SU-DHL-6 (cell line): ENCODE results near the gene NPTX2.

Experiments used
- EZH2phosphoT487 ChIP-seq: fragments of 200-600 bp; sonication (generic), shearing (Covaris generic); conservative IDR thresholded peaks from 2 replicates; pipeline ENCODE4 v1.6.1; 2018; ENCODE audit warnings: mild to moderate bottlenecking, antibody characterized with exemption, low read length, moderate library complexity, mixed read lengths
- TF ChIP-seq, protein P1 (sequence below): fragments of 200-600 bp; sonication (generic); IDR thresholded peaks from one replicate; pipeline ENCODE4 v1.5.1; 2017; ENCODE audit warnings: antibody characterized with exemption, mild to moderate bottlenecking, low read length, moderate library complexity; ENCODE audit not compliant: insufficient read depth, poor library complexity, severe bottlenecking

DNA sequence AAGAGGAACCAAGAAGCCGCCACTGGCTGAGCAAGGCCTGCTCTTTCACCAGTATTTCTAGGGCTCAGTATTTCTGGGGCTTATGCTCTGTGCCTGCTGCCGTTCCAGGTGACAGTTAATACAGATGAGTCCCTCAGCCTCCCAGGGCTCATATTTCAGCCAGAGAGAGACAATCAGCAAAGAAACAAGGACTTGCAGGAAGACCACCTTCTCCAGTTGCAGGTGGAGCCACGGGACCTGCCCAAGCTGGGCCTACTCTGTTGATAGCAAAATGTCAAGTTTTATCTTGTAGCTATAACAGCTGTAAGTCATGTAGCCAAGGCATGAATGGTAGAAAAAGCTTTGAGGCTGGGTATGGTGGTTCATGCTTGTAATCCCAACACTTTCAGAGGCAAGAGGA, 42.7 kb downstream of the NPTX2 start:
- TF ChIP-seq, protein P1, sequence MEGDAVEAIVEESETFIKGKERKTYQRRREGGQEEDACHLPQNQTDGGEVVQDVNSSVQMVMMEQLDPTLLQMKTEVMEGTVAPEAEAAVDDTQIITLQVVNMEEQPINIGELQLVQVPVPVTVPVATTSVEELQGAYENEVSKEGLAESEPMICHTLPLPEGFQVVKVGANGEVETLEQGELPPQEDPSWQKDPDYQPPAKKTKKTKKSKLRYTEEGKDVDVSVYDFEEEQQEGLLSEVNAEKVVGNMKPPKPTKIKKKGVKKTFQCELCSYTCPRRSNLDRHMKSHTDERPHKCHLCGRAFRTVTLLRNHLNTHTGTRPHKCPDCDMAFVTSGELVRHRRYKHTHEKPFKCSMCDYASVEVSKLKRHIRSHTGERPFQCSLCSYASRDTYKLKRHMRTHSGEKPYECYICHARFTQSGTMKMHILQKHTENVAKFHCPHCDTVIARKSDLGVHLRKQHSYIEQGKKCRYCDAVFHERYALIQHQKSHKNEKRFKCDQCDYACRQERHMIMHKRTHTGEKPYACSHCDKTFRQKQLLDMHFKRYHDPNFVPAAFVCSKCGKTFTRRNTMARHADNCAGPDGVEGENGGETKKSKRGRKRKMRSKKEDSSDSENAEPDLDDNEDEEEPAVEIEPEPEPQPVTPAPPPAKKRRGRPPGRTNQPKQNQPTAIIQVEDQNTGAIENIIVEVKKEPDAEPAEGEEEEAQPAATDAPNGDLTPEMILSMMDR, result no peak
- no peak for TF ChIP-seq EZH2phosphoT487
